ENCODE results near the gene CREBBP.

The CREBBP gene

DNA sequence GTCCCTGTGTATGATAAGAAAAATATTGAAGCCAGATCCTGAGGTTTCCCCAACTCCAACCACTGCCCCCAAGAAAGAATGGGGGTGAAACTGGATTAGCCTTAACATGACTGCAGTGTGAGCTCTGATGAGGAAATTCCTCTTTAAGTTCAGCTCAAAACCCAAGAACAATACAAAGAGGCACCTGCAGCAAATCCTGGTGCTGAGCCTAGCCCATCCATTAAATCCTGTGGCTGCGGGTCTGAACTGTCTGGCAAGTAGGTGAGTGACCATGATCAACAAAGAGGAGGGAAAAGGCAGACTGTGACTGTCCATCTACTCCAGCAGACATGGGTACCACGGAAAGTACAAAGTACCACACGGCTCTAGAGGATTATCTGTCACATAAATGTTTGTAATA, 64.2 kb downstream of the CREBBP start:
- Histone ChIP-seq H3K9ac (ENCODE audit: low read length) (no peak overlapping the region), H2BK12ac (ENCODE audit: low read length) (no peak overlapping the region), H4K8ac (ENCODE audit: low read depth, low read length) (no peak overlapping the region), H3K18ac (ENCODE audit: low read length) (no peak overlapping the region), H3K9me3 (ENCODE audit: insufficient read depth, low read depth, low read length) (no peaks in the 10 kb centered on the region), H2AK5ac (ENCODE audit: low read length) (no peak overlapping the region), H3K23ac (ENCODE audit: low read length) (no peak overlapping the region), H3K4ac (ENCODE audit: low read depth, low read length) (no peak overlapping the region), H2BK5ac (ENCODE audit: low read depth, low read length, poor library complexity) (no peak overlapping the region), H2BK120ac (ENCODE audit: insufficient read depth, low read length, poor library complexity) (no peak overlapping the region), H3K4me3 (ENCODE audit: low read depth, low read length) (no peak overlapping the region), H3K27me3 (ENCODE audit: insufficient read depth, low read length) (no peaks in the 10 kb centered on the region), H4K12ac (ENCODE audit: low read depth, low read length) (no peak overlapping the region), H4K91ac (ENCODE audit: low read depth, low read length) (no peak overlapping the region), H3K4me1 (ENCODE audit: control insufficient read depth in 1 of 2, insufficient read depth in 2 of 2, low read length in 2 of 2) (no peaks in the 10 kb centered on the region), H3K14ac (ENCODE audit: low read length) (no peak overlapping the region), H3K36me3 (ENCODE audit: control insufficient read depth in 1 of 2, insufficient read depth in 2 of 2, low read length in 2 of 2) (no peaks in the 10 kb centered on the region), H2AFZ (ENCODE audit: insufficient read depth, low read length, poor library complexity) (no peak overlapping the region), H3K79me1 (ENCODE audit: low read length) (no peaks in the 10 kb centered on the region), H3K27ac (ENCODE audit: low read depth, low read length) (no peak overlapping the region), H3K4me2 (ENCODE audit: low read length) (no peak overlapping the region), H3K79me2 (ENCODE audit: control insufficient read depth, insufficient read depth, low read length, poor library complexity) (peaks cover 11% of the 10 kb centered on the region)
- no CpG with 5 or more reads among the region's 3 CpGs for WGBS (ENCODE audit: extremely low coverage, insufficient coverage, insufficient read length)
- no peak for DNase-seq

DNA sequence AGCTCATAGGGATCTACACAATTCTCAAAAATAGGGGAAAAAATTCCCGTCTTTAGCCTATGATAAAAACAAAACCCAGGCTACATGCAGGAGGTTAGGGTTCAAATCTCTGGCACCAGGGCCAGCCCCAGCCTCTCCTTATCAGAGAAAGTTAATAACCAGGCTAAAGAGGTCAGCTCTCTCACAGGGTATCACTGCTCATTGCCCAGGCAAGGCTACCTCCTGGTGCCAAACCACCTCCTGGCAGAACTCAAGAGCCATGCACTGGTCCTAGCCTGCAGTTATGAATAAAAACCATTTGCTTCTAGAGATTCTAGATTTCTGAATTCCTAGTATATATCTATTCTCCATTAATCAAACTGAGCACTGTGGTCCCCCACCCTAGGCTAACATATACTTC, 65.8 kb downstream of the CREBBP start:
- H3K4ac ChIP-seq (ENCODE audit: low read depth, low read length): peak overlapping the region; percentile 55
- no peak for DNase-seq
- no peak overlapping the region for H2BK120ac ChIP-seq (ENCODE audit: insufficient read depth, low read length, poor library complexity)
- H3K27ac ChIP-seq (ENCODE audit: low read depth, low read length): no peak overlapping the region
- no peak overlapping the region for H3K18ac ChIP-seq (ENCODE audit: low read length)
- H4K91ac ChIP-seq (ENCODE audit: low read depth, low read length): no peak overlapping the region
- no peak overlapping the region for H2BK5ac ChIP-seq (ENCODE audit: low read depth, low read length, poor library complexity)
- no peak overlapping the region for H2AFZ ChIP-seq (ENCODE audit: insufficient read depth, low read length, poor library complexity)
- no peak overlapping the region for H3K23ac ChIP-seq (ENCODE audit: low read length)
- H3K27me3 ChIP-seq (ENCODE audit: insufficient read depth, low read length): no peaks in the 10 kb centered on the region
- peaks cover under 1 to 7% of the 10 kb centered on the region in 2 experiments for H3K36me3 ChIP-seq (ENCODE audit: control insufficient read depth in 1 of 2, insufficient read depth in 2 of 2, low read length in 2 of 2)
- no CpG with 5 or more reads among the region's 1 CpG for WGBS (ENCODE audit: extremely low coverage, insufficient coverage, insufficient read length)
- H3K79me2 ChIP-seq (ENCODE audit: control insufficient read depth, insufficient read depth, low read length, poor library complexity): peaks cover 6% of the 10 kb centered on the region
- H2AK5ac ChIP-seq (ENCODE audit: low read length): no peak overlapping the region
- no peaks in the 10 kb centered on the region for H3K4me1 ChIP-seq (ENCODE audit: control insufficient read depth in 1 of 2, insufficient read depth in 2 of 2, low read length in 2 of 2)
- H4K8ac ChIP-seq (ENCODE audit: low read depth, low read length): no peak overlapping the region
- H3K4me2 ChIP-seq (ENCODE audit: low read length): no peak overlapping the region
- no peaks in the 10 kb centered on the region for H3K9me3 ChIP-seq (ENCODE audit: insufficient read depth, low read depth, low read length)
- H2BK12ac ChIP-seq (ENCODE audit: low read length): no peak overlapping the region
- H4K12ac ChIP-seq (ENCODE audit: low read depth, low read length): no peak overlapping the region
- no peaks in the 10 kb centered on the region for H3K79me1 ChIP-seq (ENCODE audit: low read length)
- no peak overlapping the region for H3K4me3 ChIP-seq (ENCODE audit: low read depth, low read length)
- no peak overlapping the region for H3K14ac ChIP-seq (ENCODE audit: low read length)
- H3K9ac ChIP-seq (ENCODE audit: low read length): no peak overlapping the region

DNA sequence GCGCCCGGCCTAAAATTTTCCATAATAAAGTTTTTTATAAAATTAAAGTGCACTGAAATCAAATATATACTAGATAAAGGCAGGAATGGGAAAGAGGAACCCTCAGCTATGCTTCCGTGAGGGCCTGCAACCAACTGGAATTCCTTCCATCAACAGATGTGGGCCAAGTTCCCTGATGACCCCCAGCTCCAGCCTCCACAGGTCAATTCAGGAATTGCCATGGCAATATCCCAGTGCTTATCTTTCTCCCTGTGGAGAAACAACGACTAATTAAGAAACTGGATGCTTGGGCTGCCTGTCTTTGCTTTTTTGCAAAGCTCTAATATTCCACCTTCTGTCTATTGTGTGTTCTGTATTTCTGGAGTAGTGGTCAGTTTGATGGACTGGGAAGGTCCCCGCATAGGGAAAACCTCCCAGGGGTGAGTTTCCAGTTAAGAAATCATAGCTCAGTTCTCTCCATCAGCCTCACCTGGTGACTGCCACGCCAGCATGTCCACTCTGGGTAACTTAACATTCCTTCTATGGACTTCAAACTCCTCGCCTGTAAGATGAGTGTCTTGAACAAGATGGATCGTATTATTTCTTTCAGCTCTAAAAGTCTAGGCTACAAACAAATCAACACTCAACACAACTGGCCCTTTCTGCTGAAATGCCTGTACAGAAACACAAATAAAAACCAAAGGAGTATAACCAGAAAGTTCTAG, 67.9 kb downstream of the CREBBP start:
- H3K36me3 ChIP-seq (ENCODE audit: control insufficient read depth in 1 of 2, insufficient read depth in 2 of 2, low read length in 2 of 2): peaks cover 13 to 14% of the 10 kb centered on the region in 2 experiments
- no peak overlapping the region for H3K4me2 ChIP-seq (ENCODE audit: low read length)
- no peak overlapping the region for H3K14ac ChIP-seq (ENCODE audit: low read length)
- no peaks in the 10 kb centered on the region for H3K27me3 ChIP-seq (ENCODE audit: insufficient read depth, low read length)
- no peak overlapping the region for H3K23ac ChIP-seq (ENCODE audit: low read length)
- H2BK12ac ChIP-seq (ENCODE audit: low read length): no peak overlapping the region
- H4K8ac ChIP-seq (ENCODE audit: low read depth, low read length): no peak overlapping the region
- no peak overlapping the region for H3K18ac ChIP-seq (ENCODE audit: low read length)
- no peaks in the 10 kb centered on the region for H3K79me1 ChIP-seq (ENCODE audit: low read length)
- no peak overlapping the region for H2AK5ac ChIP-seq (ENCODE audit: low read length)
- peaks cover 4% of the 10 kb centered on the region for H3K79me2 ChIP-seq (ENCODE audit: control insufficient read depth, insufficient read depth, low read length, poor library complexity)
- WGBS (ENCODE audit: extremely low coverage, insufficient coverage, insufficient read length): no CpG with 5 or more reads among the region's 8 CpGs
- no peak overlapping the region for H2BK5ac ChIP-seq (ENCODE audit: low read depth, low read length, poor library complexity)
- H2BK120ac ChIP-seq (ENCODE audit: insufficient read depth, low read length, poor library complexity): no peak overlapping the region
- H4K91ac ChIP-seq (ENCODE audit: low read depth, low read length): no peak overlapping the region
- H3K4me3 ChIP-seq (ENCODE audit: low read depth, low read length): no peak overlapping the region
- peak; percentile 50 to 67 for DNase-seq
- H3K4me1 ChIP-seq (ENCODE audit: control insufficient read depth in 1 of 2, insufficient read depth in 2 of 2, low read length in 2 of 2): no peaks in the 10 kb centered on the region
- H4K12ac ChIP-seq (ENCODE audit: low read depth, low read length): no peak overlapping the region
- no peak overlapping the region for H3K4ac ChIP-seq (ENCODE audit: low read depth, low read length)
- no peak overlapping the region for H3K27ac ChIP-seq (ENCODE audit: low read depth, low read length)
- no peaks in the 10 kb centered on the region for H3K9me3 ChIP-seq (ENCODE audit: insufficient read depth, low read depth, low read length)
- no peak overlapping the region for H2AFZ ChIP-seq (ENCODE audit: insufficient read depth, low read length, poor library complexity)
- H3K9ac ChIP-seq (ENCODE audit: low read length): no peak overlapping the region

GRCh38 chr16:3810818-3811217, 69.7 kb downstream of the CREBBP start:
- Histone ChIP-seq H3K4ac (ENCODE audit: low read depth, low read length) (peak overlapping the region; percentile 81), H3K18ac (ENCODE audit: low read length) (no peak overlapping the region), H4K8ac (ENCODE audit: low read depth, low read length) (no peak overlapping the region), H3K27ac (ENCODE audit: low read depth, low read length) (no peak overlapping the region), H3K27me3 (ENCODE audit: insufficient read depth, low read length) (no peaks in the 10 kb centered on the region), H3K4me1 (ENCODE audit: control insufficient read depth in 1 of 2, insufficient read depth in 2 of 2, low read length in 2 of 2) (no peaks in the 10 kb centered on the region), H3K36me3 (ENCODE audit: control insufficient read depth in 1 of 2, insufficient read depth in 2 of 2, low read length in 2 of 2) (peaks cover 14 to 17% of the 10 kb centered on the region in 2 experiments), H2BK120ac (ENCODE audit: insufficient read depth, low read length, poor library complexity) (no peak overlapping the region), H3K79me2 (ENCODE audit: control insufficient read depth, insufficient read depth, low read length, poor library complexity) (peaks cover 4% of the 10 kb centered on the region), H3K9ac (ENCODE audit: low read length) (no peak overlapping the region), H3K4me3 (ENCODE audit: low read depth, low read length) (no peak overlapping the region), H4K12ac (ENCODE audit: low read depth, low read length) (no peak overlapping the region), H3K23ac (ENCODE audit: low read length) (no peak overlapping the region), H2AFZ (ENCODE audit: insufficient read depth, low read length, poor library complexity) (no peak overlapping the region), H2BK5ac (ENCODE audit: low read depth, low read length, poor library complexity) (no peak overlapping the region), H2AK5ac (ENCODE audit: low read length) (no peak overlapping the region), H3K14ac (ENCODE audit: low read length) (no peak overlapping the region), H4K91ac (ENCODE audit: low read depth, low read length) (no peak overlapping the region), H3K4me2 (ENCODE audit: low read length) (no peak overlapping the region), H3K9me3 (ENCODE audit: insufficient read depth, low read depth, low read length) (no peaks in the 10 kb centered on the region), H2BK12ac (ENCODE audit: low read length) (no peak overlapping the region), H3K79me1 (ENCODE audit: low read length) (no peaks in the 10 kb centered on the region)
- no peak for DNase-seq
- no CpG with 5 or more reads among the region's 3 CpGs for WGBS (ENCODE audit: extremely low coverage, insufficient coverage, insufficient read length)
